ENCODE results near the gene ADAMTS6.
A peak's percentile ranks its signal among the peaks of the same experiment; 100 is the strongest.

Gene ADAMTS6

DNA sequence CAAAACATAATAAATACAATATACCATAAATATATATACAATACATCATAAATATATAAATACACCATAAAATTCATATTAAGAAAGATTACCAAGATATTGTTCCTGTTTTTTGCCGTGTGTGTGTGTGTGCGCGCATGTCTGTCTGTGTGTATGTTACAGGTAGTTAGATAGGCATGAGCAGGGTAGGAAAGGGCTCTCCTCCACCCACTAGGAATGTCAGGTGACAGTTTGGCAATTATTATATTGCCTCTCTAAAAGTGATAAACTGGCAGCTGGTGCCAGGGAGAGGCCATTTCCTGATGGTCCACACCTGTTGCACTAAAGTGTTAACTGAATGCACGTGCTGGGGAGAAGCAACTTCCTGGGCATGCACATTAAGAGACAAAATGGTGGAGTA is 232.8 kb downstream of the ADAMTS6 start:
- DNase-seq (ENCODE audit: insufficient read length, low spot score) (no peak), FAIRE-seq (peak; percentile 60)
- TF ChIP-seq PAX5 (IDR thresholded peaks at IDR 0.05; ENCODE audit: insufficient read depth, low read length, severe bottlenecking) (no peak), POU2F2 (IDR thresholded peaks at IDR 0.05; ENCODE audit: low read depth, low read length) (no peak), SPI1 (IDR thresholded peaks at IDR 0.05; ENCODE audit: low read depth, low read length) (no peak), TAF1 (IDR thresholded peaks at IDR 0.05; ENCODE audit: low read depth, low read length) (no peak), POLR2AphosphoS5 (IDR thresholded peaks at IDR 0.05; ENCODE audit: low read depth, low read length) (no peak), POLR2A (IDR thresholded peaks at IDR 0.05; ENCODE audit: low read depth, low read length) (no peak)

DNA sequence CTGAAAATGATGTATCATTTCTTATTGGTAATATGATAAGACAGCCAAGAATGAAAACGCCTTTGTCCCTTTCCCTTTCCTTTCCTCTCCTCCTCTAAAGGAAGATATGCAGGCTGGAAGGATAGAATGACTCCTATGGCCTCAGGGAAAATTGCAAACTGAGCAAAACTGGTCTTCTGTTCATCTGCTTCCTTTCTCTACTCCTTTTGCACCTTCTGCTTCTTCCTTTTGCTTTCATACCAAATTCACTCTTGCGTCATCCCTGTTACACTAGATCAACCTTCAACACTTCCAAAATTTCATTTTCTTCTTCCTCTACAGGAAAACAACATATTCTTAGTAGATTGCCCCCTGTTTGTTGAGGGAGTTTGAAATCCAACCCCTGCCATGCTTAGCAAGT is 234.1 kb downstream of the ADAMTS6 start:
- peak; percentile 45 for FAIRE-seq

DNA sequence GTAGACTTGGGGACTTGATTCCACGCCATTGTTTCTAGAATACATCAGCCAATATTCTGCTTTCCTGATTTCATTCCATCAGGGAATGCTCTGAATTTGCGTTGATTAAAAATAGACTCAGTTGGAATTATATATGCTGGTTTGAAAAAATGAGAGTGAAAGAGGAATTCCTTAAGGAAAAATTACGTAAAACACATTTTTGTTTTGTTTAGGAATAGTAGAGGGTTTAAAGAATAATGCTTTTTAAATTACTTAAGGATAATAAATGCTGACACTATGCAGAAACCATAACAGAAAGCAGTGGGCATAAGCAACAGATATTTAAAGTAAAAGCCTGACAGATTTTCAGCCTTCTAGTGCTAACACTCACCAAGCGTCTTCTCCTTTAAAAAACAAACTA is 235.0 kb downstream of the ADAMTS6 start:
- no peak for FAIRE-seq
- no peak for DNase-seq (ENCODE audit: insufficient read length, low spot score)
- TF ChIP-seq POLR2AphosphoS5 (IDR thresholded peaks at IDR 0.05; ENCODE audit: low read depth, low read length): no peak
- no peak for TF ChIP-seq SPI1 (IDR thresholded peaks at IDR 0.05; ENCODE audit: low read depth, low read length)
- TF ChIP-seq TAF1 (IDR thresholded peaks at IDR 0.05; ENCODE audit: low read depth, low read length): no peak
- no peak for TF ChIP-seq POLR2A (IDR thresholded peaks at IDR 0.05; ENCODE audit: low read depth, low read length)
- TF ChIP-seq POU2F2 (IDR thresholded peaks at IDR 0.05; ENCODE audit: low read depth, low read length): no peak
- TF ChIP-seq PAX5 (IDR thresholded peaks at IDR 0.05; ENCODE audit: insufficient read depth, low read length, severe bottlenecking): no peak

More for the DNA sequence above, 234.1 kb downstream of the ADAMTS6 start:
- DNase-seq (ENCODE audit: insufficient read length, low spot score): no peak
- no peak for TF ChIP-seq POLR2AphosphoS5 (IDR thresholded peaks at IDR 0.05; ENCODE audit: low read depth, low read length)
- TF ChIP-seq POLR2A (IDR thresholded peaks at IDR 0.05; ENCODE audit: low read depth, low read length): no peak
- no peak for TF ChIP-seq POU2F2 (IDR thresholded peaks at IDR 0.05; ENCODE audit: low read depth, low read length)
- no peak for TF ChIP-seq TAF1 (IDR thresholded peaks at IDR 0.05; ENCODE audit: low read depth, low read length)
- TF ChIP-seq PAX5 (IDR thresholded peaks at IDR 0.05; ENCODE audit: insufficient read depth, low read length, severe bottlenecking): no peak
- no peak for TF ChIP-seq SPI1 (IDR thresholded peaks at IDR 0.05; ENCODE audit: low read depth, low read length)

DNA sequence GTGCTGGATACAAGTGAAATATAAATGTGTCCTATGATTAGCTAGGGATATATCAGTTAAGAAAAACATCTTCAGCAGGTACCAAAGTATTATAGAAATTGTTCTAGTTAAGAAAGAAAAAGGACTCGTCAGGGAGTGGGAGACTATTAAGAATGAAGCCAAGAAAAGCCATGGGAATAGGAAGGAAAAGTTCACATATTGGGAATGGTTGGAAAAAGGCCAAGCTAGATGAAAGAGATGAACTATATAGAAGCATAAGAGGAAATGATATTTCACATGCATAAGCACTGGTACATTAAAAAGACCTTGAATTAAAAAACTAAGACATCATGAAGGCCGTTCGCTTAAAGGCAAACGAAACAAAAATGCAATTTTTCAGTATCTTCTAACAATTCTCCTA is 237.7 kb downstream of the ADAMTS6 start:
- FAIRE-seq (no peak), DNase-seq (ENCODE audit: insufficient read length, low spot score) (no peak)
- TF ChIP-seq SPI1 (IDR thresholded peaks at IDR 0.05; ENCODE audit: low read depth, low read length) (no peak), TAF1 (IDR thresholded peaks at IDR 0.05; ENCODE audit: low read depth, low read length) (no peak), PAX5 (IDR thresholded peaks at IDR 0.05; ENCODE audit: insufficient read depth, low read length, severe bottlenecking) (no peak), POLR2A (IDR thresholded peaks at IDR 0.05; ENCODE audit: low read depth, low read length) (no peak), POU2F2 (IDR thresholded peaks at IDR 0.05; ENCODE audit: low read depth, low read length) (no peak), POLR2AphosphoS5 (IDR thresholded peaks at IDR 0.05; ENCODE audit: low read depth, low read length) (no peak)

DNA sequence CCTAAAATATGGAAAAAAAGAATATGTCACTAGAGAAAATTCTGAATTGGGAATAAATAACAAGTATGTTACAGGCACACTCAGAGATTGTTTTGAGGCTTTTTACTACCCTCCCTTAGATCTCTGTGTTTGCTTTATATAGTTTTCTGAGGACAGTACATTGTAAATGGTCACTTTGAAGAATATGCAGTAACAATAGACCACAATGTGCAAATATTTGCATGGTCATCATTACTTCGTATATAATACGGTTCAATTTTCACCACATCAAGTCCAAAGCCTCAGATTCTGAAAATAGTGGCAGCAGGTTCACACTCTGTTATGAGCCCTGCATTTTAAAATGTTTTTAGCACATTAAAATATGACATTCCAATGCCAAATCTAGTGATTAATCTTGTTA is 238.6 kb downstream of the ADAMTS6 start:
- TF ChIP-seq TAF1 (IDR thresholded peaks at IDR 0.05; ENCODE audit: low read depth, low read length): no peak
- no peak for TF ChIP-seq POLR2A (IDR thresholded peaks at IDR 0.05; ENCODE audit: low read depth, low read length)
- TF ChIP-seq POU2F2 (IDR thresholded peaks at IDR 0.05; ENCODE audit: low read depth, low read length): no peak
- no peak for DNase-seq (ENCODE audit: insufficient read length, low spot score)
- no peak for FAIRE-seq

DNA sequence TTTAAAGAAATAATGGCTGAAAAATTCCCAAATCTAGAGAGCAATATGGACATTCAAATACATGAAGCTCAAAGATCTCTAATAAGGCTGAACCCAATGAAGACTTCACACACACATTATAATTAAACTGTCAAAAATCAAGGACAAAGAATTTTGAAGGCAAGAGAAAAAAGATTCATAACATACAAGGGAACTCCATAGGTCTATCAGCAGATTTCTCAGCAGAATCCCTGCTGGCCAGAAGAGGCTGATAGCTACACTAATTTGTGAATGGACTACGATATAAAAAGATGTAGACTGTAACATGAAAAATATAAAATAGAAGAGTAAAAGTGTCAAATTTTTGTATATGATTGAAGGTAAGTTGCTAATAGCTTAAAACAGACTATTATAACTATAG is 251.9 kb downstream of the ADAMTS6 start:
- no peak for TF ChIP-seq SPI1 (IDR thresholded peaks at IDR 0.05; ENCODE audit: low read depth, low read length)
- no peak for FAIRE-seq
- no peak for DNase-seq (ENCODE audit: insufficient read length, low spot score)

DNA sequence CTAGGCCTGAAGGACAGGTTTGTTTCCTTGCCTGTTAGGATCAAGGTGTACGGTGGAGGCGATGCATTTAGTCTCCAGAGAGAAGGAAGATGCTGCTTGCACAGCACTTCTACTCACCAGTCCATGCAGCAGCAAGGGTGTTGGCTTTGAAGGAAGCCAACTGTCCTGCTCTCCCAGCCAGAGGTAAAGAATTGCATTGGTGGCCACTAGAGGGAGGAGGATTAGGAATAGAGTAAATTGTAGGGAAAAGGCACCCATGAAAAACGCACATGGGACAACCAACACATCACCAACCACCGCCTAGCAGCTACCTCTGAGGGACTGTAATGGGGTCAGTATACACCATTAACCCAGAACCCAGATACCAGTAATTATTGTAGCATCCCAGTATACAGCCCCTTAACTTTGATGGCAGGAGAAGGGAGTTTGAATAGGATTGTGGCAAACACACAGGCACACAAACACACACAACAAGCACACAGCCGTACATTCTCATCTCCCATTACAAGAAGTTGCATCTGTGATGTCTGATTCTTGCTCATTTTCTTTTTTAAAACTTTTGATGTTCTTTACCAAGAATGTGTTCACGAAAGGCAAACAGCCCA is 267.7 kb downstream of the ADAMTS6 start:
- FAIRE-seq (peak; percentile 50), DNase-seq (ENCODE audit: insufficient read length, low spot score) (no peak)
- TF ChIP-seq POU2F2 (IDR thresholded peaks at IDR 0.05; ENCODE audit: low read depth, low read length) (no peak), TAF1 (IDR thresholded peaks at IDR 0.05; ENCODE audit: low read depth, low read length) (no peak), POLR2AphosphoS5 (IDR thresholded peaks at IDR 0.05; ENCODE audit: low read depth, low read length) (no peak), POLR2A (IDR thresholded peaks at IDR 0.05; ENCODE audit: low read depth, low read length) (no peak), PAX5 (IDR thresholded peaks at IDR 0.05; ENCODE audit: insufficient read depth, low read length, severe bottlenecking) (no peak), SPI1 (IDR thresholded peaks at IDR 0.05; ENCODE audit: low read depth, low read length) (no peak)

DNA sequence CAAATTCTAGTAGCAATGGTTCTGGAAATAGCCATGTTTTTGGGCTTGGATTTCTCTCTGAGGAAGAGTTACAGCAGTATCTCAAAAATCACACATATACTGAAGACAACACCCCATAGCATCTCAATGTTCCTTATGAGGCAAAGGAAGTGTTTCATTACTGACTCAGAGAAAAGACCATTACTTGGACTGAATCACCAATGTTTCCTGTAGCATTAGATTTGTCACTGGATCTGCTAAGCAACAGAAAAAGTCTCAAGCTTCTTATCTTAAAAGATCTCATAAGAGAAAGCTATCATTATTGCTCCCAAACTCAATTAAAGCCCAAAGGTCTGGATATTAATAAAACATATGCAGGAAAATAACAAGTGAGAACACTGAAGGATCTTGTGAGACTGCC is 272.4 kb downstream of the ADAMTS6 start:
- TF ChIP-seq POLR2A (IDR thresholded peaks at IDR 0.05; ENCODE audit: low read depth, low read length) (no peak), POU2F2 (IDR thresholded peaks at IDR 0.05; ENCODE audit: low read depth, low read length) (no peak), TAF1 (IDR thresholded peaks at IDR 0.05; ENCODE audit: low read depth, low read length) (no peak), SPI1 (IDR thresholded peaks at IDR 0.05; ENCODE audit: low read depth, low read length) (no peak), POLR2AphosphoS5 (IDR thresholded peaks at IDR 0.05; ENCODE audit: low read depth, low read length) (no peak), PAX5 (IDR thresholded peaks at IDR 0.05; ENCODE audit: insufficient read depth, low read length, severe bottlenecking) (no peak)
- DNase-seq (ENCODE audit: insufficient read length, low spot score): no peak
- FAIRE-seq: no peak

DNA sequence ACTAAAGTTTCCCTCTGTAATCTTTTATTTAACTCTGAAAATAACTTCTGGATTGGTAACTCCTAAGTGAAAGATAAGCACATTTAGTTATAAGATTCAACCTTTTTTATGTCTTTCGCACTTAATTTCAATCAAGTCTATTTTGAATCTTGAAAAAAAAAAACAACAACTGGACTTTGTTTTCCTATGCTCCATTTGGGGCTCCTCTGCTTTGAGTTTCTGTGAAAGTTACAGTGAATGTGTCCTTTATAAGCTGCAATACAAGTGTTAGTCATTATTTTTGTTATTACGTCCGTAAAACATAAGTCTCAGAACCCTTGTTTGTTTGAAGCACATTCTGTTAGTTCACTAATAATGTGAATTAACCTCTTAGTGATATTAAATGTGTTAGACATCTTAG is 276.8 kb downstream of the ADAMTS6 start:
- no peak for TF ChIP-seq TAF1 (IDR thresholded peaks at IDR 0.05; ENCODE audit: low read depth, low read length)
- TF ChIP-seq POLR2A (IDR thresholded peaks at IDR 0.05; ENCODE audit: low read depth, low read length): no peak
- no peak for TF ChIP-seq POLR2AphosphoS5 (IDR thresholded peaks at IDR 0.05; ENCODE audit: low read depth, low read length)
- no peak for TF ChIP-seq PAX5 (IDR thresholded peaks at IDR 0.05; ENCODE audit: insufficient read depth, low read length, severe bottlenecking)
- FAIRE-seq: no peak
- no peak for DNase-seq (ENCODE audit: insufficient read length, low spot score)

DNA sequence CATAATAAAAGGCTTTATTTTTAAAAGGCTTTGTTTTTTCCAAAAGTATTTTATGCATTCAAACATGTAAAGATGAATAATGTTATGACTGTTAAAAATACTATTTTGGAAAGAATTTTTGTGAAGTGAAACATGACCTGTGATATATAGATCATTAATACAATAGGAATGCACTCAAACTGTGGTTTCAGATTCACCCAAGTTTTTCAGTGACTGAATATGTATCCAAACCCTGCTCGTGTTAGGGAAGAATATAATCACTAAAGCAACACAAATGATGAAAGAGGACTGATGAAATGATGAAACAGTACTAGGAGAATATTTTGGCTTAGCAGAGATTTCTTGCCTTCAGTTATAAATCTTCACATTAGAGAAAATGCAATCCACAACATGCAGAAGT is 278.0 kb downstream of the ADAMTS6 start:
- no peak for FAIRE-seq

More for the DNA sequence above, 278.0 kb downstream of the ADAMTS6 start:
- TF ChIP-seq POU2F2 (IDR thresholded peaks at IDR 0.05; ENCODE audit: low read depth, low read length) (no peak), POLR2AphosphoS5 (IDR thresholded peaks at IDR 0.05; ENCODE audit: low read depth, low read length) (no peak), SPI1 (IDR thresholded peaks at IDR 0.05; ENCODE audit: low read depth, low read length) (no peak), POLR2A (IDR thresholded peaks at IDR 0.05; ENCODE audit: low read depth, low read length) (no peak), TAF1 (IDR thresholded peaks at IDR 0.05; ENCODE audit: low read depth, low read length) (no peak), PAX5 (IDR thresholded peaks at IDR 0.05; ENCODE audit: insufficient read depth, low read length, severe bottlenecking) (no peak)
- no peak for DNase-seq (ENCODE audit: insufficient read length, low spot score)

All from GM12891 (cell line).